Stimulated activated CD4-positive, alpha-beta T cell treated with anti-CD3 and anti-CD28 coated beads, Interleukin-4, amount 100 ng/mL, for 1 hour (primary cell): Measurements from ENCODE around the gene EFNA5.

ENCODE experiments used
- DNase-seq: peaks from one replicate; pipeline ENCODE4 v3.0.0-alpha.2; 2020

Gene EFNA5

GRCh38 chr5:107567901-107568671 is 102.7 kb downstream of the EFNA5 start:
- no peak for DNase-seq

- DNase-seq, result no peak
These were observed 103.8 kb downstream of the EFNA5 start for GRCh38 chr5:107566986-107567385.

- DNase-seq, result no peak
These were observed 104.7 kb downstream of the EFNA5 start for GRCh38 chr5:107565791-107566767.

- DNase-seq, result no peak
These were observed 105.8 kb downstream of the EFNA5 start for GRCh38 chr5:107564931-107565372.

- DNase-seq, result no peak
These were observed 106.7 kb downstream of the EFNA5 start for GRCh38 chr5:107563959-107564544.

- no peak for DNase-seq
These were observed 110.4 kb downstream of the EFNA5 start for GRCh38 chr5:107560377-107560776.

GRCh38 chr5:107558823-107559375 is 111.8 kb downstream of the EFNA5 start:
- no peak for DNase-seq

- DNase-seq, result no peak
These were observed 113.6 kb downstream of the EFNA5 start for GRCh38 chr5:107557051-107557658.

GRCh38 chr5:107556575-107556974 is 114.2 kb downstream of the EFNA5 start:
- DNase-seq, result no peak

GRCh38 chr5:107555425-107556090 is 115.2 kb downstream of the EFNA5 start:
- DNase-seq, result no peak

- DNase-seq, result no peak
These were observed 115.8 kb downstream of the EFNA5 start for GRCh38 chr5:107554776-107555424.

- DNase-seq, result no peak
These were observed 117.6 kb downstream of the EFNA5 start for GRCh38 chr5:107553117-107553555.

GRCh38 chr5:107551088-107551487 is 119.6 kb downstream of the EFNA5 start:
- no peak for DNase-seq

GRCh38 chr5:107549567-107549966 is 121.2 kb downstream of the EFNA5 start:
- DNase-seq, result no peak

GRCh38 chr5:107548477-107548876 is 122.3 kb downstream of the EFNA5 start:
- no peak for DNase-seq

GRCh38 chr5:107546719-107547118 is 124.0 kb downstream of the EFNA5 start:
- no peak for DNase-seq

GRCh38 chr5:107545486-107545885 is 125.3 kb downstream of the EFNA5 start:
- DNase-seq, result no peak

GRCh38 chr5:107544967-107545366 is 125.8 kb downstream of the EFNA5 start:
- no peak for DNase-seq

- DNase-seq, result no peak
These were observed 126.3 kb downstream of the EFNA5 start for GRCh38 chr5:107544476-107544875.

GRCh38 chr5:107543868-107544267 is 126.9 kb downstream of the EFNA5 start:
- DNase-seq, result no peak

GRCh38 chr5:107542831-107543231 is 127.9 kb downstream of the EFNA5 start:
- DNase-seq, result no peak
